ENCODE data around the gene MAPK8IP1. TPM values are rescaled to one million over a fixed set of nuclear protein-coding genes. Genes with fewer than 3 reads are reported as not detected.

Gene MAPK8IP1
- total RNA-seq, 2 experiments from 2014 or later = 0.42 to 0.73 TPM

DNA sequence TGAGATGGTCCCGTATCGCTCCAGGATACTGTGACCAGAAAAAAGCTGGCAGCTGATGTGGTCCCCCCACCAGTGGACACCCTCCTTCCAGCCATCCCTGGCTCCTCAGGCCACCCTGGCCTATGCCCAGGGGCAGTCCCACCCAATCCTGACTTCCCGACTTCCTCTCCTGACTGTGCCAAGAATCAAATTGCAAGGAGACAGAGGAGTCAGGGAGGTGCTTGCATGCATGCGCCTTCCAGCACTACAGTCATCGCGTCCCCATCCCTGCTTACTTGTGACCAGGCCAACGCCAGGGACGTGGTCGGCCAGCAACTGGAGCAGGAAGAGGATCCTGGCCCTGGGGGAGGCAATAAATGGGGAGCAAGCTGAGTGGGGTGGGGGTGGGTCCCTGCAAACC is 25.2 kb downstream of the MAPK8IP1 start:
- Mint-ChIP-seq H3K9me3 (ENCODE audit: low read depth) (no peaks in the 10 kb centered on the region), H3K4me1 (peaks cover 16% of the 10 kb centered on the region), H3K36me3 (peaks cover 11% of the 10 kb centered on the region), H3K27ac (no peak overlapping the region), H3K27me3 (no peaks in the 10 kb centered on the region), H3K4me3 (no peak overlapping the region)
- no peak for ATAC-seq
- CTCF ChIA-PET = no interaction called here
- DNase-seq = no peak

DNA sequence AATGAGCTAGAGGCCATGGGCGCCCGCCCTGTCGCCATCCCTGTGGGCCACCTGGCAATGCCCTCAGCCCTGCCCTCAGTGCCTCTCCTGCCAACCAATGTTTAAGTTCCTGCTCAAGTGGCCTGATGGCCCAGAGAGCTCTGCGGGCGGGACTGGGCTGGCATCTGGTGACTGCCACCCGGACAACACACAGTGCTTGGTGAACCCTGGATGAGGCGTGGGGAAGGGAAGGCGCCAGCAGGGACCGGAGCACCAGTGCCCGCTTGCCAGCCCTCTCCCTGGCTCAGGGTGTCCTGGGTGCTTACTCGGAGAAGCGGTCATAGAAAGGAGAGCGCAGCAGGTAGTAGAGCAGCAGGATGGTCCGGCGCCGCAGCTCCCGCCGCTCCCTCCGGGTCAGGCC is 28.1 kb downstream of the MAPK8IP1 start:
- CTCF ChIA-PET = interaction anchor here (1.5 kb wide), 1 partner anchor 93 kb away, joined by 3 read pairs; no protein-coding TSS in a partner anchor
- peaks cover 27% of the 10 kb centered on the region for H3K4me1 Mint-ChIP-seq
- DNase-seq = no peak
- H3K36me3 Mint-ChIP-seq = peaks cover 13% of the 10 kb centered on the region
- H3K4me3 Mint-ChIP-seq = no peak overlapping the region
- H3K27ac Mint-ChIP-seq = no peak overlapping the region
- H3K9me3 Mint-ChIP-seq (ENCODE audit: low read depth) = no peaks in the 10 kb centered on the region
- no peaks in the 10 kb centered on the region for H3K27me3 Mint-ChIP-seq
- ATAC-seq = no peak

DNA sequence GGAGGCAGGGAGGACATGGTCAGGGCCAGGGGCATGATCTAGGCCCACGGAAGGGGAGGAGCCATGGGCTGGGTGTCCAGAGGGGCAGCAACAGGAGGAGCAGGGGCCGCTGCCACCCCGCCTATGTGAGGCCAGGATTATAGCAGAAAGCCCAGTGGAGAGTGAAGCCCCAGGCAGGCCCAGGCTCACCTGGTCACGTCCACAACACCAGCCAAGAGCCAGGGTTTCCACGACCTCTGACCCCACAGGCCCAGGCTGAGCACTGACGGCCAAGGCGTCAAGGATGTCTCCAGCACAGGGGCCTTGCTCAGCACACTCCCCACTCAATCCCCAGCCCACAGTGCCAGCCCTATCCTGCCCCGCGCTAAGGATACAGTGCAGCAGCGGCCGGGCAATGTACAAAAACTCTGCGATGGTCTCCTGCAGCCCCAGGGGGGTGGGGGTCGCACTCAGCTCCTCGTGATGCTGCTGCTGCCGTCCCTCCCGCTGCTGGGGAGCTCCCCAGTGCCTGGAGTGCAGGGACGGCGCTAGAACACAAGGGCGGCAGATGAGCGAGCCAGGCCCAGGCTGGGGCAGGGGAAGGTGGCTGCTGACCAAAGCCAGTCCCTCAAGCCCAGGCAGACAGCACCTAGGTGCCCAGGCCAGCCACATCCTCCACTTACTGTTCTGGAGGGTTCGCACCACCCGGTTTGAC is 28.6 kb downstream of the MAPK8IP1 start:
- DNase-seq = no peak
- peaks cover 13% of the 10 kb centered on the region for H3K36me3 Mint-ChIP-seq
- CTCF ChIA-PET = no interaction called here
- peaks cover 32% of the 10 kb centered on the region for H3K4me1 Mint-ChIP-seq
- ATAC-seq = no peak
- H3K4me3 Mint-ChIP-seq = no peak overlapping the region
- no peak overlapping the region for H3K27ac Mint-ChIP-seq
- no peaks in the 10 kb centered on the region for H3K9me3 Mint-ChIP-seq (ENCODE audit: low read depth)
- no peaks in the 10 kb centered on the region for H3K27me3 Mint-ChIP-seq

DNA sequence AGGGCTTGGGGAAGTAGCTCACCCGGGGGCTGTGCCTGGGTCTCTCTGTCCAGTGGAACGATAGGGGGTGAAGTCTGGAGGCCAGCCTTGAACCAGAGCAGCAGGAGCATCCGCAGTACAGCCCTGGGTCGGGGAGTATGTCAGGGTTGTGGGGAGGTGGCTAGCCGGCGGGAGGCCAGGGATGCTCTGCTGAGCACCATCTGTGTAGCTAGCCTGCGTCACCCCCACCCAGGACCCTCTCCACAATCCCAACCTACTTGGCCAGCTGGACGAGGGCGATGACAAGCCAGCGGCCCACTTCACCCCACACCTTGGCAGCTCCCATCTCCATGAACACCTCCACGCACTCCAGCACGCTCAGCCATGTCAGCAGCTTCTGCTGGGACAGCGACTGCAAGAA is 30.0 kb downstream of the MAPK8IP1 start:
- Mint-ChIP-seq H3K27me3 (no peaks in the 10 kb centered on the region), H3K9me3 (ENCODE audit: low read depth) (no peaks in the 10 kb centered on the region), H3K36me3 (peaks cover 13% of the 10 kb centered on the region), H3K4me3 (no peak overlapping the region), H3K4me1 (peaks cover 39% of the 10 kb centered on the region), H3K27ac (no peak overlapping the region)
- CTCF ChIA-PET = no interaction called here
- DNase-seq (no peak), ATAC-seq (no peak)

DNA sequence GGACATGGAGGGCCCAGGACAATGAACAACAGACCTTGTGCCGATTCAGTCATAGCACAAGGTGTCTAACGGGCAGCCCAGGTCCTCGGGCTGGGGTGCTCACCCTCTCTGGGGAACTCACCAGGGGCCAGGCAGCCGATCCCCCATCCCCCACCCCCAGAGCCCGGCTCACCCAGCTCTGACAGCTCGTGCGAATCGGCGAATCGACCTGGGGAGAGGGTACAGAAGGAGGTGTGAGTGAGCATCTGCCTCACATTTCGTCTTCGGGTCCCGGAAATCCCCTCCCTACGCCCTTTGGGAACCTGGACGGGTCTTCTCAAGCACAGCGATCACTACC is 31.8 kb downstream of the MAPK8IP1 start:
- peak overlapping the region; percentile 92 for H3K4me3 Mint-ChIP-seq
- H3K4me1 Mint-ChIP-seq = peaks cover 39% of the 10 kb centered on the region

DNA sequence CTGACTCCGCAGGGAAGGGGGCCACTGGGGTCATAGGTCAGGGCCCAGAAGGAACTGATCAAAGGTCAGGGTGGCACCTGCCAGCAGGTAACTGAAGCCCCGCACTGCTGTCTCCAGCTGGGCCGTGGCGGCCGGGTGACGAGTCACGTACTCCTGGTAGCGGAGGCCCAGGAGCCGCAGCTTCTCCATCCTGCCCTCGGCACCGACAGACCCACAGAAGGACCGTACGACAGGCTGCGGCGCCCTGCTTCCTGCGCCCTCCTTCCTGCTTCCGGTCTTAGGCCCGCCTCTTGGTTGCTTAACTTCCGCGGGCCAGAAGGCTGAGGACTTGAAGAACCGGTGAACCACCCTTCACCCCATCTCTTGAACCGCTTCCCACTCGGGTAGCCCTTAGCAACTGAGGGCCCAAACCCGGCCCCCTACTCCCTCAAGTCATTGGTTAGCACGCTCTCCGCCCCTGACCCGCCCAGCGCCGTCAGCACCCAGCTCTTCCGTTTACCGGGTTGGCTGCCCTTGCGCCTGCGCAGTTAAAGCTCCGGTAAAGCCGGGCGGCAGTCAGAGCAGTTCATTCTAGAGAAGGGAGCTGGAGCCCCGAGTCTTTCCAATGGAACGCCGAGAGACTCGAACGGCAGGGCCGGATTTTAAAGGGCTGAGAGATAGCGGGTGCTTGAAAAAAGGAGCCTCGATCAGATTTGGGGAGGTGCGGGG is 32.3 kb downstream of the MAPK8IP1 start, which contains the start of gene PEX16:
PEX16 (minus strand) TSS at position 255 of the 708 bp plus-strand sequence; CDS start at position 189, 66 bp downstream.
- Mint-ChIP-seq H3K4me3 (peak within 1 kb of the TSS; percentile 92), H3K27me3 (peaks cover 6% of the 10 kb centered on the region), H3K36me3 (peaks cover 8% of the 10 kb centered on the region), H3K27ac (peak within 1 kb of the TSS; percentile 94), H3K9me3 (ENCODE audit: low read depth) (no peaks in the 10 kb centered on the region), H3K4me1 (peaks cover 39% of the 10 kb centered on the region)
- CTCF ChIA-PET = interaction anchor here (0.9 to 1.7 kb wide), 8 partner anchors 10 to 390 kb away, joined by 3 to 11 read pairs (median 3); no protein-coding TSS in a partner anchor
- DNase-seq (peak; percentile 98), ATAC-seq (peak; percentile 91)

More for the DNA sequence above, 31.8 kb downstream of the MAPK8IP1 start:
- H3K27me3 Mint-ChIP-seq = peaks cover 6% of the 10 kb centered on the region
- no peak for ATAC-seq
- CTCF ChIA-PET = interaction anchor here (1.0 to 1.7 kb wide), 3 partner anchors 12 to 89 kb away, joined by 3 to 11 read pairs (median 11); no protein-coding TSS in a partner anchor
- no peak for DNase-seq
- peak overlapping the region; percentile 94 for H3K27ac Mint-ChIP-seq
- no peaks in the 10 kb centered on the region for H3K9me3 Mint-ChIP-seq (ENCODE audit: low read depth)
- peaks cover 8% of the 10 kb centered on the region for H3K36me3 Mint-ChIP-seq

DNA sequence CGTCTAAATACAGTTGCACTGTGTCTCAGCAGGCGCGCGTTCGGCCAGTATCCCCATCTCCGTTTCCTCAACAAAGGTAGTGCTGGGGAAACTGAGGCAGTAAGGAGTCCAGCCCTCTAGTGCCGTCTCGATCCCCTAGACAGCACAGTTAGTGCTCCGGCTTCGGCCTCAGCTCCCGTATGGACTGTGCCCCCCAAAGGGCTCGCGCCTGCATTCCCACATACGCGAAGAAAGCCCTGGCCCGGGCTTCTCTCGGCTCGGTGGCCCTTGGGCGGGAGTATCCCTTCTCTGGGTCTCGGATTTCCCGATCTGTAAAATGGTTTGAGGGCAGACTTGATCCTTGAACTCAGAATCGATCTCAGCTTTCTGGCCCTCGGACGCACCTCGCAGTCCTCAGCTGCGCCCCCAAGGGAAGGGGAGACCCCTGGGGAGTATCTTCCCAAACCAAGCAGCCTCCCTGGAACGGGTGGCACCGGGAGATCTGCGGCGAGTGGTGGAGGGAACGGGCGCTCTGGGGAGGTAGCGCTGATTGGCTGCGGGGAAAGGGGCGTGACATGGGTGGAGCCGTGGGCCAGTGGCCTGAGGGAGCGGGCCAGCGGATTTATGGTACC is 33.0 kb downstream of the MAPK8IP1 start:
- CTCF ChIA-PET = interaction anchor here (0.9 to 1.7 kb wide), 7 partner anchors 9 to 390 kb away, joined by 3 to 11 read pairs (median 3); no protein-coding TSS in a partner anchor
- peaks cover 39% of the 10 kb centered on the region for H3K4me1 Mint-ChIP-seq

DNA sequence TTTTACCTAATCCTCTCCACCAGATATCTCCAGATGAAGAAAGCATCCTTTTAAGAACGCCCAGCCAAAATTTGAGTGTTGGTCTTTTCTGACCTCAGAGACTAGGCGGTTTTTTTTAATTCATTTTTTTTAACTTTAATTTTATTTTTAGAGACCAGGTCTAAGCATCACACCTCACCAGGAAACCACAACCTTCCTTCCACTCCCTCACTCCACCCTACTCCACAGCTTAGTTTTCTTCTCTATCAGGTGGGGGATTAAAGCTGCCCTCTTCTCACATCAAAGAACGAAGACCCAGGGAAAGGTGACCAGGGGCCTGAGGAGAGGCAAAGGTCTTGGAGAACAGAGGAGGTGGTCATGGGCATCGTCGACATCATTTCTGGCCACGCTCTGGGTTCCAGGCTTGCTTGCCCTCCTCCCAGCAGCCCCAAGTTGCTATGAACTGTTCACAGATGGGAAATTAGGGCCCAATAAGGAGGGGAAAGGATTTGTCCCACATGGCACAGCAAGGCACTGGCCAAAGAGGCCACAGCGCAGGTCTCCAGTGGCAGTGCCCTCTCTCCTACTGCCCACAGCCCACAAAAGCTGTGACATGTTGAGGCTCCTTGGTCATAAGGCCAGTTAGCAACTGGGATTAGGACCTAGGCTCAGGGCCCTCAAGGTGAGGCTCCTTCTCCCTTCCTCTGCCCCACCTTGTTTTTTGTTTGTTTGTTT is 33.7 kb downstream of the MAPK8IP1 start:
- CTCF ChIA-PET = interaction anchor here (0.6 to 1.7 kb wide), 6 partner anchors 10 to 831 kb away, joined by 3 to 11 read pairs (median 3); no protein-coding TSS in a partner anchor
- peak overlapping the region; percentile 92 for H3K4me3 Mint-ChIP-seq
- DNase-seq = no peak
- H3K9me3 Mint-ChIP-seq (ENCODE audit: low read depth) = no peaks in the 10 kb centered on the region
- peaks cover 36% of the 10 kb centered on the region for H3K4me1 Mint-ChIP-seq
- ATAC-seq = no peak
- peaks cover 6% of the 10 kb centered on the region for H3K36me3 Mint-ChIP-seq
- peak overlapping the region; percentile 94 for H3K27ac Mint-ChIP-seq
- H3K27me3 Mint-ChIP-seq = peaks cover 14% of the 10 kb centered on the region

More for the DNA sequence above, 33.0 kb downstream of the MAPK8IP1 start:
- ATAC-seq = peak; percentile 38
- no peaks in the 10 kb centered on the region for H3K9me3 Mint-ChIP-seq (ENCODE audit: low read depth)
- H3K27ac Mint-ChIP-seq = peak overlapping the region; percentile 94
- DNase-seq = peak; percentile 84
- peaks cover 8% of the 10 kb centered on the region for H3K36me3 Mint-ChIP-seq
- peaks cover 9% of the 10 kb centered on the region for H3K27me3 Mint-ChIP-seq
- peak overlapping the region; percentile 92 for H3K4me3 Mint-ChIP-seq

DNA sequence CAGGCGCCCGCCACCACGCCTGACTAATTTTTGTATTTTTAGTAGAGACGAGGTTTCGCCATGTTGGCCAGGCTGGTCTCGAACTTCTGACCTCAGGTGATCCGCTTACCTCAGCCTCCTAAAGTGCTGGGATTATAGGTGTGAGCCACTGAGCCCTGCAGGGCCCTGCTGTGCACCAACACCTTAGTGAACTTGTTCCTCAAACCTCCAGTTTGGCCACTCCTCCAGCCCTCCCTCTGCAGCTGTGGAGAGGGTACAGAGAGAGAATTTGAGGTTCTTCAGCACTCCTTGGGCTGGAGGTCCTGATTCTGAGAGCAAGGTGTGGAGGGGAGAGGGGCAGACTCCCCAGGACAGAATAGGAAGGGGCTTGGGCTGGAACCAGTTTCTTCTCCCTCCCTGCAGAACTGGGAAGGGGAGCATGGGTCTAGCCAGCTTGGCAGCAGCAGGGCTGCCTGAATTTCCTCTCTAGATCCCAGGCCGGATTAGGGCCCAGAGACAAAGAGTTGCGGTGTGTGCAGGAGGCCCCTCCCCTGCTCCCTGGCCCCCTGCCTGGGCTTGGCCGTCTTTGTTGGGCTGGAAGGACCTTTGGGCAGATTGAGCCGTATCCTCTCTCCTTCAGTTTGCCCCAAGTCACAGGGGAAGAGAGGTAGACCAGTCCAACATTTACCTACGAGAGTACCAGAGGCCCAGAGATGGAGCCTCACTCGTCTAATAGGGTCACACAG is 34.5 kb downstream of the MAPK8IP1 start:
- ATAC-seq (no peak), DNase-seq (no peak)
- Mint-ChIP-seq H3K27me3 (peaks cover 19% of the 10 kb centered on the region), H3K4me3 (no peak overlapping the region), H3K36me3 (peaks cover 3% of the 10 kb centered on the region), H3K4me1 (peaks cover 34% of the 10 kb centered on the region), H3K27ac (peak overlapping the region; percentile 94), H3K9me3 (ENCODE audit: low read depth) (no peaks in the 10 kb centered on the region)
- CTCF ChIA-PET = interaction anchor here (0.6 to 1.3 kb wide), 2 partner anchors 110 to 830 kb away, joined by 3 read pairs; no protein-coding TSS in a partner anchor

DNA sequence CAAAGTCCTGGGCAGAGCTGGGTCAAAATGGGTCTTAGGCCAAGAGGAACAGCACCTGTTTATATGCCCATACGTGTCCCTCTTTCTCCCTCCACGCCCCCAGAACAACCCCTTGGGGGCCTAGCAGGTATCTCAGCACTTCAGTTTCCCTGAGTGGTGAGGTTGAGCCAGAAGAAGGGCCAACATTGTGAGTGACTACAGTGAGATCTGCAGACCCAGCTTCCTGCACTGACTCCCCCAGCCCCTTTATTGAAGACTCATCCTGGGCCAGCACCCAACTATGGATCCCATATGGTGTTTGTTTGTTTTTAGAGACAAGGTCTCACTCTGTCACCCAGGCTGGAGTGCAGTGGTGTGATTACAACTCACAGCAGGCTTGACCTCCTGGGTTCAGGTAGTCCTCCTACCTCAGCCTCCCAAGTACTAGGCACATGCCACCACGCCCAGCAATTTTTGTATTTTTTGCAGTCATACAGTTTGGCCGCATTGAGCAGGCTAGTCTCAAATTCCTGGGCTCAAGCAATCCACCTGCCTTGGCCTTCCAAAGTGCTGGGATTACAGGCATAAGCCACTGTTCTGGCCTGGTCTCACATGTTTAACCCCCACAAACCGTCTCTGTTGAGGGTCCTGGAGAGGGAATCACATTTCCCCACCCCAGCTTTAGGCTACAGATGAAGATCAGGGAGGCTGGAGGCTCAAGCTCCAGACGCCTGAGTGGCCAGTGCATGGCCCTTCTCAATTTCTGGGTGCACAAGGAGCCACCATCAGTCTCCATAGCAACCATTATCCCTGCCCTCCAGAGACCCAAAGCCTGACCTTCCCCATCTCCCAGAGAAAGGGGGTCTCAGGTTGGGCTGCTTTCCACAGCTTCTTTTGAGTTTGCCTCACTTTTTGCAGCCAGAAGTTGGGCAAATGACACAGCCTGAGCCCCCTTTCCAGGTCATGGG is 35.4 kb downstream of the MAPK8IP1 start:
- CTCF ChIA-PET = interaction anchor here (1.3 kb wide), 1 partner anchor 111 kb away, joined by 3 read pairs; no protein-coding TSS in a partner anchor
- DNase-seq (no peak), ATAC-seq (no peak)
- Mint-ChIP-seq H3K4me3 (no peak overlapping the region), H3K9me3 (ENCODE audit: low read depth) (no peaks in the 10 kb centered on the region), H3K27me3 (peaks cover 19% of the 10 kb centered on the region), H3K36me3 (peaks cover 1% of the 10 kb centered on the region), H3K4me1 (peaks cover 28% of the 10 kb centered on the region), H3K27ac (no peak overlapping the region)

DNA sequence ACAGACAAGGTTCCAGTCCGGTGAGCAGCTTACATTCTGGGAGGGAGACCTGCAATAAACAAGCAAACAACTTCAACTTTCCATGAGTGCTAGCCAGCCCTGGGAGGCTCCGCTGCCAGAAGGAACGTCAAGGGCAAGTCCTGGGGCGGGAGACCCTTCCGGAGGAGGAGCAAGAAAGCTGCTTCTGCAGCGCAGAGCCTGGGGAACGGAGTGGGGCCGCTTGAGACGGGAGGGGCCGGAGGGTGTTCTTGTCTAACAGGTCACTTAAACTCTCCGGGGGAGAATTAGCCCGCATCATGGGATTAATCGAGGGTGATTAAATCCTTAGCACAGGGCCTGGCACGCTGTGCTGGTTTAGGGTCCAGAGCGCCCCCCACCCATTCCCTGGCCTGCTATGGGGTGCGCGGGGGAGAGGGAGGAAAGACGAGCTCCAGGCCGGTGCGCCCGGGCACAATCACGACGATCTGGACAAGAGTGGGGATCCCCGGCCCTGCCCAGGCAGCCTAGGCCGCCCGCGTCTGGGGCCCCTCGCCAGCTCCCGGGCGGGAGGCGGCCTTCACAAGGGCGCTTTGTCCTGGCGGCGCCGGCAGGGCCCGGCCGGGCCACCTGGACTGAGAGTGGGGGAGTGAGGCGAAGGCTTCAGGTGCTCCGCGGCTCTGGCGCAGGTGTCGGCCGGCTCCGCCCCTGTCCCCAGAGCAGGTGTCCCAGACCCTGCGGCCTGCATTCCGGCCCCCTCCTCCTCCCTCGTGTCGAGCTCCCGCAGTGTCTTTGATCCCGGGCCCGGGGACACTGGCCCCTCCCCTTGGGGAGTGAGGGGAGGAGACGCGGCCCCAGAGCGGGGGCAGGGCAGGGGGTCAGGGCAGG is 36.3 kb downstream of the MAPK8IP1 start:
- no peaks in the 10 kb centered on the region for H3K9me3 Mint-ChIP-seq (ENCODE audit: low read depth)
- H3K36me3 Mint-ChIP-seq = no peaks in the 10 kb centered on the region
- CTCF ChIA-PET = no interaction called here
- DNase-seq (no peak), ATAC-seq (no peak)
- peaks cover 19% of the 10 kb centered on the region for H3K27me3 Mint-ChIP-seq
- no peak overlapping the region for H3K4me3 Mint-ChIP-seq
- H3K4me1 Mint-ChIP-seq = peaks cover 19% of the 10 kb centered on the region
- no peak overlapping the region for H3K27ac Mint-ChIP-seq
